ENCODE results near the gene CADM3.

DNA sequence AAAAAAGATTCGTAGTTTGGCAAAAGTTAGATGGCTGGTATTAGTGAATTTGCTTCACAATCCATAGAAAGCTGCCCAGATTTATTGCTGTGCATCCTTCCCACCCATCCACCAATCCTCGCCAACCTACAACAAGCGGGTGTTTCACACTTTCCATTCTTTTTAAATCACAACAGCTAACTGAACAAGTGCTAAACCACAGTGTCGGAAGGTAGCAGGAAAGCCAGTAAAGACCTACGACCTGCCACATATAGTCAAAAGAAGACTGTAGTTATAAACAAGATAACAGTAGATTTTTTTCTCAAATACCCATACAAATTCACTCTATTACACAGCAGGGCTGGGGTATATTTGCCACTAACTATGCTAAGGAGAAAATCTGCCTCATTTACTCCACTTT is 47.8 kb upstream of the CADM3 start:
- TF ChIP-seq, protein P1, sequence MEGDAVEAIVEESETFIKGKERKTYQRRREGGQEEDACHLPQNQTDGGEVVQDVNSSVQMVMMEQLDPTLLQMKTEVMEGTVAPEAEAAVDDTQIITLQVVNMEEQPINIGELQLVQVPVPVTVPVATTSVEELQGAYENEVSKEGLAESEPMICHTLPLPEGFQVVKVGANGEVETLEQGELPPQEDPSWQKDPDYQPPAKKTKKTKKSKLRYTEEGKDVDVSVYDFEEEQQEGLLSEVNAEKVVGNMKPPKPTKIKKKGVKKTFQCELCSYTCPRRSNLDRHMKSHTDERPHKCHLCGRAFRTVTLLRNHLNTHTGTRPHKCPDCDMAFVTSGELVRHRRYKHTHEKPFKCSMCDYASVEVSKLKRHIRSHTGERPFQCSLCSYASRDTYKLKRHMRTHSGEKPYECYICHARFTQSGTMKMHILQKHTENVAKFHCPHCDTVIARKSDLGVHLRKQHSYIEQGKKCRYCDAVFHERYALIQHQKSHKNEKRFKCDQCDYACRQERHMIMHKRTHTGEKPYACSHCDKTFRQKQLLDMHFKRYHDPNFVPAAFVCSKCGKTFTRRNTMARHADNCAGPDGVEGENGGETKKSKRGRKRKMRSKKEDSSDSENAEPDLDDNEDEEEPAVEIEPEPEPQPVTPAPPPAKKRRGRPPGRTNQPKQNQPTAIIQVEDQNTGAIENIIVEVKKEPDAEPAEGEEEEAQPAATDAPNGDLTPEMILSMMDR (IDR thresholded peaks at IDR 0.05; ENCODE audit: borderline replicate concordance, extremely low read depth, low read length, poor library complexity, severe bottlenecking): no peak
- TF ChIP-seq EZH2 (IDR thresholded peaks at IDR 0.05; ENCODE audit: borderline replicate concordance, low read depth, low read length, severe bottlenecking): no peak
